Measurements from ENCODE around the gene SCRT2.
"Not testable (repeated sequence)": the region's sequence is repeated elsewhere in the genome, so short reads cannot be mapped to it uniquely, and the experiment has no call there.

SCRT2 gene

GRCh38 chr20:650954-651353, 24.6 kb downstream of the SCRT2 start:
- no peak for DNase-seq

- no peak for DNase-seq
Measured at GRCh38 chr20:650281-650680, 25.3 kb downstream of the SCRT2 start.

GRCh38 chr20:647479-648019, 28.1 kb downstream of the SCRT2 start:
- no peak for DNase-seq

GRCh38 chr20:646868-647233, 28.8 kb downstream of the SCRT2 start:
- no peak for DNase-seq

GRCh38 chr20:646107-646867, 29.3 kb downstream of the SCRT2 start:
- no peak for DNase-seq

GRCh38 chr20:645318-646106, 30.1 kb downstream of the SCRT2 start:
- DNase-seq: peak; percentile 14

GRCh38 chr20:644692-645317, 30.8 kb downstream of the SCRT2 start:
- no peak for DNase-seq

- no peak for DNase-seq
Measured at GRCh38 chr20:642398-643174, 33.0 kb downstream of the SCRT2 start.

- DNase-seq: not testable (repeated sequence)
Measured at GRCh38 chr20:642013-642397, 33.6 kb downstream of the SCRT2 start.

GRCh38 chr20:641516-641875, 34.1 kb downstream of the SCRT2 start:
- no peak for DNase-seq

- DNase-seq: no peak
Measured at GRCh38 chr20:640674-641515, 34.7 kb downstream of the SCRT2 start.

- DNase-seq: no peak
Measured at GRCh38 chr20:638579-638978, 37.0 kb downstream of the SCRT2 start.

- no peak for DNase-seq
Measured at GRCh38 chr20:637559-637958, 38.0 kb downstream of the SCRT2 start.

- no peak for DNase-seq
Measured at GRCh38 chr20:635893-636338, 39.7 kb downstream of the SCRT2 start.

GRCh38 chr20:635028-635892, 40.3 kb downstream of the SCRT2 start:
- DNase-seq: no peak

GRCh38 chr20:634148-634925, 41.3 kb downstream of the SCRT2 start:
- no peak for DNase-seq

GRCh38 chr20:631101-631500, 44.5 kb downstream of the SCRT2 start:
- no peak for DNase-seq

- no peak for DNase-seq
Measured at GRCh38 chr20:626579-626978, 49.0 kb downstream of the SCRT2 start.

- no peak for DNase-seq
Measured at GRCh38 chr20:625360-625932, 50.2 kb downstream of the SCRT2 start.

GRCh38 chr20:623704-624103, 51.9 kb downstream of the SCRT2 start:
- no peak for DNase-seq
